Hematopoietic multipotent progenitor cell treated with erythropoietin and hydrocortisone succinate and interleukin-3 and kit ligand, for 15 days (in vitro differentiated cells): Measurements from ENCODE around the gene DEFB132.

Experiments used
- DNase-seq: peaks from one replicate; pipeline ENCODE4 v3.0.0-alpha.2; 2015; ENCODE audit warnings: low spot score

The DEFB132 gene

DNA sequence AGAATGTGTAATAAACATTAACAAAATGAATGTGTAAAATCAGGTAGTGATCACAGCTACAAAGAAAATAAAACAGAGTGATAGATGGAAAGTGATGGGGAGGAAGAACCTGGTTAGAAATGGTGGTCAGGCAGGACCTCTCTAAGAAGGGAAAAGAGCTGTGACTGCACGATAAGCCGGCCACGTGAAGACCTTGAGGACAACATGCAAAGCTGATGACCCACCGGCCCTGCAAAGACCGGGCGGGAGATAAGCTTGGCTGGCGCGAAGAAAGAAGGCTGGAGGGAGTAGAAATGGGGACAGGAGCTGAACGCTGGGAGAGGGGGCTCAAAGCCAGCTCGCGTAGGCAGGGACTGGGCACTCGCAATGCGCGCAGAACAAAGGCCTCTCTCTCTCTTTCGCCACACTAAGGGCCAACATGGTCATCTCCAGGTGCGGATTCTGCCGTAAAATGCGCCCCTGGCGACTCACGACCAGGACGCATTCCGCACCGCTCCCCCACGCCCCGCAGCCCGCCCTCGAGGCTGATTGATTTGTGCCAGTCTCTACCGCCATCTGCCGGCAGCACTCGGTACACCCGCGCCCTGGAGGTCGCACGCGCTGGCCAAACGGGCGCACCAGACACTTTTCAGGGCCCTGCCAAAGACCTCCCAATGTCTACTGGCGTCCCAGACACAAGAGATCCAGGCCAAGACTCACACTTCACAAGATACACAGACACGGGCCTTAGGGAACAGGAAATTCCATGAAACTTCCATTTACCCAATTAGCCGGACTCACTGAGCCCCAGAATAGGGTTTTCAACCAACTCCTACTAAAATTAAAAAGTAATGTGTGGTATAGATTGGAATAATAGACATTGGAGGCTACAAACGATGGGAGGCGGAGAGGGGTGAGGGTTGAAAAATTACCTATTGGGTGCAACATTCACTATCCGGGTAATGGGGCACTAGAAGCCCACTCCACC lies 9.4 kb downstream of the DEFB132 start:
- DNase-seq: peak; percentile 79

DNA sequence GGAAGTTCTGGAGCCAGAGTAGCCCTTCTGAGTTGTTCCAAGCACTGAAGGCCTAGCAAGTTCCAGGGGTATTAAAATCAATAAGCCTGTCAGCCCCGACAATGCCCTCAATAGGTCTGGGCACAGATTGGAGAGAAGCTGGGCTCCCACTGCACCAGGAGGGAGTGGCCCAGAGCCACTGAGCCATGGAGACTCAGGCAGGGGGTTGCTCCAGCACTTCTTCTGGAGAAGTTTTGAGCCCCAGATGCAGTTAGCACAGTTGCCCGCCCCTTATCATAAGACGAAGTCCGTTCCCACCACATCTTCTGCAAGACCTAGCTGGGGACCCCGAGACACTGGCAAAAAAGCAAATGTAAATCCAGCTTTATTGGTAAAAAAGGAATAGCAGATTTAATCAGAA lies 13.0 kb downstream of the DEFB132 start:
- DNase-seq: no peak

DNA sequence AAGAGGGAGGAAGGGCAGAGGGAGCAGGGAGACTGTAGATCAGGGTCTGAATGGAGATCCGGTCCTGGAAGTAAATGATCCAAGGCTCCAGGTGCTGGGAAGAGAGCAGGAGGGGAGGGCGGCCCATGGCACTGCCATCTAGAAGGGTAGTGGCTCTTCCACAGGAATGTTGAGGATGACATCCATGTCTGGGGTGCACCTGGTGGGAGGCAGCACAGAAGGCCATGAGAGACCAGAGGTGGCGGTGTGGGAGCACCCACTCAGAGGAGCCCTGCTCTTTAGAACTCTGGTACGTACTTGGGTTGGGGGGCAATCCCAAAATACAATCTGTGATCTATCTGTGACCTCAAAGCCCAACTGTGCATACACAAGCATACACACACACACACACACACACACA lies 13.5 kb downstream of the DEFB132 start:
- DNase-seq: no peak

DNA sequence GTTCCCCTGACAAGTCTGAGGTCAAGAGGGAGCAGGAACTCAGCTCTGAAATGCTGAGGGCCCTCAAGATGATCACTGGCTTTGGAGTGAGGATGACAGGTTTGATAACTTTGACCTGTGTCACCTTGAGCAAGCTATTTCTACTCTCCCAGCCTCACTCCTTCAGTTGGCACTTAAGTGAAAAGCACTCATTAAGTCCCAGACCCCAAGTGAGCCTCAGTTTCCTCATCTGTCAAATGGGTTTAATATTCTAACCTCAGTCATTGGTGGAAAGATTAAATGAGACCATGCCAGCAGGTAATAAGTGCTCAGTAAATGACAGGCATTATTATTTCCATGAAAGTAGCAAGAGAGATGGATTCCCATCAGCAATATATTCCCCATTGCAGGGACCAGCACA lies 14.0 kb downstream of the DEFB132 start:
- DNase-seq: no peak

DNA sequence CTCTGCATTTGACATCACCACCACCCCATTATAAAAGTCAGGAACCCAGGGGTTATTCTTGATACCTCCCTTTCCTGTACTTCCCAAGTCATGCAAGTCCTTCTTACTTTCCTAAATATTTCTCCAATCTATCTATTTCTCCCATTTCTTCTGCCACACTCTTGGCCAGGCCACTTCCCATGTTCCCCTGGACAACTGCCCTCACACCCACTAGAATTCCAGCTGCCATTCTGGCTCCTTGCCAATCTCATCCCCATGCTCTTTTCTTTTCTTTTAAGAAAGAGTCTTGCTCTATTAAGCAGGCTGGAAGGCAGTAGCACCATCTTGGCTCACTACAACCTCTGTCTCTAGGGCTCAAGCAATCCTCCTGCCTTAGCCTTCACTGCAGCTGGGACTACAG lies 15.2 kb downstream of the DEFB132 start:
- no peak for DNase-seq

DNA sequence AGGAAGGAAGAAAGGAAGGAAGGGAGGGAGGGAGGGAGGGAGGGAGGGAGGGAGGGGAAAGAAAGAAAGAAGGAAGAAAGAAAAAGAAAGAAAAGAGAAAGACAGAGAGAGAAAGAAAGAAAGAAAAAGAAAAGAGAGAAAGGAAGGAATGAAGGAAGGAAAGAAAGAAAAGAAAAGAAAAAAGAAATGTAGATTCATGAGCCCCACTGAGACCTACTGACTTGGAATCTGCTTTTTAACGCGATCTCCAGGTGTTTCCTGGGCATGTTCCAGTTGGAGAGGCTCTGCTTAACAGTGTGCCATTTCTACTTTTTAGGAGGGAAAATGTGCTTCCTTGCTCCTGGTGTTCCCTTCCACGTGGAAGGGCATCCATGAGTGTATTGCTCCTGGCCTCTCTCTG lies 16.4 kb downstream of the DEFB132 start:
- DNase-seq: no peak

DNA sequence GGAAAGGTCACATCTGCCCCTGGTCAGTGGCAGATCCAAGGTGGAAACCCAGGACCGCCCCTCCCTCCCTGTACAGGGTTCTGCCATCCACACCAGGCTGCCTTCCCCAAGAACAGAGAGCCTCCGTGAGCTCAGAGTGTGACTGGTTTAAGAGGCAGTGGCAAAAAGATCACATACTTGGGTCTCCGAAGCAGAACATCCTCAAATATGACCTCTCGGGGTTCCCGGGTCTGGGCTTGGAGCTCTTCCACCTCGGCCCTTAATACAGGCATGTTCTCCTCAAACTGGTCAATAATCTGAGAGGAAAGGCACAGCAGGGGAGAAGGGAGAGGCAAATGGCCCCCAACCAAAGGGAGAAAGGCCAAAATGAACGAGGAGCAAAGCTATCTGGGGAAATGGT lies 18.3 kb downstream of the DEFB132 start:
- DNase-seq: no peak

DNA sequence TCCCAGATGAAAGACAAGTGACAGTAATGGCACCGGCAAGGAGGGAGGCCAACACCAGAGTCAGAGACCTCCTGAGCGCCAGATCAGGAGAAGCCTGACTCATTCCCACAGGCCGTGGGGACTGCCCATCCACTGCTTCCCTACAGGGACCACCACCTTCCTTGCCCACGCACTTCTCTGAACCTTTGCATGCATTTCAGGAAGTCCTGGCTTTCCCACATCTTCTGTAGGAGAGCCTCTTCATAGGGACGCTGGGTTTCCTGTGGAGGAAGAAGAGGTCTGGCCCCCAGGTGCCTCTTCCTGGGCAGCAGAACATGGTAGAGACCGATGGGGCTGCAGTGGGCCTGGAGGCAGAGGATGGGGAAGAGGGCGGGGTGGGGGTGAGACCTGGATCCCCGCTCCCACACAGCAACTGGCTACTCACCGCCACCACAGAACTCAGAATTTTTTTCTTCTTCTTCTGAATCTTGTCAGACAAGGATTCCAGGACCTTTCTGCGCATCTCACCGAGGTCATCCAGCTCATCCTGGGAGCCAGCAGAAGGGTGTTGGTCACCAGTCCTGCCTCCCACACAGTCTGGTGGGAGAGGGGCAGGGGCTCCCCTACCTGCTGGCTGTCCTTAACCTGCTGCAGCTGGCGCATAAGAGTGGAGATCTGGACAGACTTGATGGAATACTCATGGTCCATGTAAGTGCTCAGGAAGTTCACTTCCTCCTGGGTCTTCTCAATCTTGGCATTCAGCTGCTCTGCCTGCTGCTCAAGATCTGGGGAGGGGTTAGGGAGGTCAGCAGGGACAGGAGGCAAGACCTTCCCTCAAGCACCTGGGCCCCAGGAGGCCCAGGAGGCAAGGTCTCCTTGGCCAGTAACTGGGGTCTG lies 19.3 kb downstream of the DEFB132 start:
- no peak for DNase-seq

DNA sequence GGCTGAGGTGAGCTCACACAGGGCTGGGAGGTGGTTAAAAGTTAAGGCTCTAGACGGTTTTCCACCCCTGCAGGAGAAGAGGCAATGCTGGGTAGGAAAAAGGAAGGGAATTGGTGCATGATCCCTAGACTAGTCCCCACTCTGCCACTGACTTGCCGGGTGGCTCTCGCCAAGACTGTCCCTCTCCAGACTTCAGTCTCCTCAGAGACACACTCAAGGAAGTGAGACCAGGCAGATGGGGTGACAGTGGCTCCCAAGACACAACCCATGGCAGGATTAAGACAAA lies 19.9 kb downstream of the DEFB132 start:
- no peak for DNase-seq

DNA sequence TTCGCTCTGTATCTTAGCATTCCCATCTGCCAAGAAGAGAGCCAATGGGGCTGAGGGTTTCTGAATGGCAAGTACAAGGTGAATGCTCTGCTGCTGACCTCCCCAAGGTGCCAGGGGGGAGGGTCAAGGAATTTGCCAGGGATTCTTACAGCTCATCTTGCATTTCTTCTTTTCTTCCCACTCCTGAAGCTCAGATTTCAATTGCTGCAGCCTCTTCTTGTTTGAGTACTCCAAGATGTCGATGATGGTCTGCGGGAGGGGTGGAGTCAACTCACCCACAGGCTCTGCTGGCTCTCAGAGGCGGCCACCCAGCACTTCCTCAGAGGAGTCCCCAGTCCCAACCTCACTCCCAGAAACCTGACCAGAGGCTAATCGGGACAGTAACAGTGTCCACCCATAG lies 20.7 kb downstream of the DEFB132 start:
- no peak for DNase-seq

DNA sequence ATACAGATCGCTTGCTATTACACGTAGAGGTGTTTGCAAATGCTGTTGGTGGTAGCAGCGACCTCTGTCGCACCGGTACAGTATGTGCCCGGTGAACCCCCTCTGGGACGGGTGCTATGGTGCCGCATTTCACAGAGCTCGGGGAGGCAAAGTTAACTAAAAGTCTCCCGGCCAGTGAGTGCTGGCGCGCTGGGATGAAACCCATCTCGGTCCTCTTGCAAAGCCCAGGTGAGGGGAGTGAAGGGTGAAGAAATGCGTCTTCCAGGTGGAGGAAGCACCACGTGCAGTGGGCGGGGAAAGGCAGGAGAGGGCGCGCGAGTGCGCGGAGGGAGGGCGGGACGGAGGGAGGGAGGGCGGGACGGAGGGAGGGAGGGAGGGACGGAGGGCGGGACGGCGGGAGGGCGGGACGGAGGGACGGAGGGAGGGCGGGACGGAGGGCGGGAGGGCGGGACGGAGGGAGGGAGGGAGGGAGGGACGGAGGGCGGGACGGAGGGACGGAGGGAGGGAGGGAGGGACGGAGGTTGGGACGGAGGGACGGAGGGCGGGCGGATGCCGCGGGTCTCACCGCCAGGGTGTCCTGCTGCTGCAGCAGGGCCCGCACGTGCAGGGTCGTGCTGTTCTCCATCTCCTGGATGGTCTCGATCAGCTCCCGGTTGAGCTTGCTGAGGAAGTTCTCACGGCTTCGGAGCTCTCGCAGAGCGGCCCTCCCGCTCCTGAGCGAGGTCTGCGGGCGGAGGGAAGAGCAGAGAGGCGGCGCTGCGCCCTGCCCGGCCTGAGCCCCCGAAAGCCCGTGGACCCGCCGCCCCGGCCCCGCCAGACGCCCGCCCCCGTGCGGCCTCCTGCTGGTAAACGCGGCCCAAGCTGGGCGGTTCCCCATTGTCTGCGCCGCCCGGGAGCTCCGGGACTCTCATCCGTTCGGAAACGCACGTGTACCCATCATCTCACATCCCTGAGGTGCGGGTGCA lies 21.4 kb downstream of the DEFB132 start:
- DNase-seq: no peak

DNA sequence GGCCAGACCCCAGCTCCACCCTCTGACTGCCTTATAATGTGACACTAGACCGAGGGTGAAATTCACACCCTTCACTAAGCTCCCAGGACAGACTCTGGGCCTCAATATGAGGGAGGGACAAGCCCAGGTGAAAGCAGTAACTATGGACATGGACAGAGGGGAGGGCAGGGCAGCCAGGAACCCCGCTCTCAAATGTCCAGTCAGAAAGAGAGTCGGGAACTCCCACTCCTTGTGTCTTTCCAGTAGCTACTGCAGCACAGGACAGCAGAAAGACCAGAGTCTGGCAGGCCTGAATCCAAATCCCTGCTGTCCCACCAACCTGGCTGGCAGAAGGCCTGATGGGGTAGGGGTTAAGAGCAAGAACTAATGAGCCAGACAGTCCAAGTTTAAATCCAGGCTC lies 26.6 kb downstream of the DEFB132 start:
- DNase-seq: no peak

DNA sequence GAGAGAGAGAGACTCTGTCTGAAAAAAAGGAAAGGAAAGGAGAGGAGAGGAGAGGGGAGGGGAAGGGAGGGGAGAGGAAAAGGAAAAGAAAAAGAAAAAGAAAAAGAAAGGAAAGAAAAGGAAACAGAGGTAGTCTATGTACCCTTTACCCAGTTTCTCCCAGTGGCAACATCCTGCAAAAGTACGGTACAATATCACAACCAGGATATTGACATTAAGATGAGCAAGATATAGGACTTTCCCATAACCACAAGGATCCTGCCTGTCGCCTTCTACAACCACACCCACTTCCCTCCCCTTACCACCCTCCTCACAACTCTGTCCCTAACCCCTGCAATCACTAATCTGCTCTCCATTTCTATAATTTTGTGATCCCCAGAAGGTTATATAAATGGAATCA lies 29.0 kb downstream of the DEFB132 start:
- no peak for DNase-seq

DNA sequence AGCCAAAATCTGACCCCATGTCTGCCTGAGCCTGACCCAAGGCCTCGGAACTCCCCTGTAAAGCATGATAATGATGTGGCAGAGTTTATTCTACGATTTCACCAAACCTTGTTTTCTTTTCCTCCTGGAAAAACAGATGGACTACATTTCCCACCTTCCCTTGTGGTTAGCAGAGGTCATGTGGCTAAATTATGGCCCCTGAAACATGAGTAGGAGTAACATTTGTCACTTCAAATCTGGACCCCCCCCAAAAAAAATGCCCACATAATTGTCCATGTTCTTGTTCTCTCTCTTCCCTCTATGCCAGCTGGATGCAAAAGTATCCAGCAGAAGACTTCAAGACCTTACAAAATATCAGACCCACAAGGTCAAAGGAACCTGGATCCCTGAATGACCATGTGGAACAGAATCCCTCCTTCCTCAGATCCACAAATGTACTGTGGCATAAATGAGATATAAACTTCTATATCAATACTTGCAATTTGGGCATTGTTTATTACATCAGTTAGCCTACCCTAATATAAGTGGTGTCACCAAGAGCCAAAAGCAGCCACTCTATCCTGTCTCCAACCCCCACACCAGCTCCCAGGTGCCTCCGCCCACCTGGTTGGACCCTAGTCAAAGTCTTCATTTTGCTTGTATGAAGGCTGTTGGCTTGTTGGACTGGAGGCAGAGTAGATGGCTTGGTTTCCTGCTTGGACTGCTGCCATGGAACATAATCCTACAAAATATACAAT lies 31.6 kb downstream of the DEFB132 start:
- DNase-seq: no peak

DNA sequence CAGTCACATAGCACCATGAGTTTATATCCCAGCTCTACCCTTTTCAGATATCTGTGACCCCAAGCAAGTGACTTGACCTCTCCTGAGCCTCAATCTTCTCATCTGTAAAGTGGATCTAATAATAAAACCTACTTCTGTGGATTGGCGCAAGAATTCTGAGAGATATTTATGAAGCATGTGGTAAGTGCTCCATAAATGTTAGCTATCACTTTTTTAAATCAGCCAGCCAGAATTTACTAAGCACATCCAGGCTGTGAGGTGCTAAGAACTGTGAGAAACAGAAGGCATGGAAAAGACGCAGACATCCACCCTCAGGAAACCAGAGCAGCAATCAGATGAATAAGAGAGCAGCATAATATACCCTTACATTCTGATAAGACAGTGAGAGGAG lies 32.2 kb downstream of the DEFB132 start:
- no peak for DNase-seq

DNA sequence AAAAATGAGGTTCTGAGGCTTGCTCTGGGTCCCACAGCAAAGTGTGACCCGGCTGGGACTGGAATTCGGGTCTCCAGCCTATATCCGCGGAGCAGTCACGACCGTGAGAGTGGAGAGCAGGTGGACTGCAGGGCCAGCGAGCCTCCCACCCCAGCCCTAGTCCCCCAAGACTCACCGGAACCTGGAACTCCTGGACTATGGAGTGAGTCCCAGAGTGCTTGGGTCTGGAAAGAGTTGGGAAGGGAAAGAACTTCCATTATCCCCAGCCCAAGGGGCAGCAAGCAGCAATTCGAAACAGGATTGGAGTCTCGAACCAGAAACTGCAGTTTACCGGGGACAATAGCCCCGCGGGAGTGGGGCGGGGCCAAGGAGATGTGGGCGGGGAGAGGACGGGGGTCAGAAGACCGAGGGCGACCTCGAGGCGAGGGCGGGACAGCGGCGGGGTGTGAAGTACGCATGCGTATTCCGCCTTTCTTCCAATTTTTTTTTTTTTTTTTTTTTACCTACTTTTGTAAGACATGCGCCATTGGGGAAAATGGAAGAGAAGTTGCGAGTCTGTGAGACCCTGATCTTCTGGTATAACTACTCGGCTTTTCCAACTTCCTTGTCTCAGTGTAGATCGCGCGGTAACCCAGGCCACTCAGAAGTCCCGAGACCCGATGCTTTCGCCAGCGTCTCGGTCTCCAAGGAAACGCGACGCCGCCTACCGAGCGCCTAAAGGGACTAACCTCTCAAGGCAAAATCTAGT lies 32.7 kb downstream of the DEFB132 start, which contains the start of gene C20orf96:
C20orf96 (minus strand) TSS at position 667 of the 748 bp plus-strand sequence; CDS start at position 527, 140 bp downstream.
- peak; percentile 84 for DNase-seq

DNA sequence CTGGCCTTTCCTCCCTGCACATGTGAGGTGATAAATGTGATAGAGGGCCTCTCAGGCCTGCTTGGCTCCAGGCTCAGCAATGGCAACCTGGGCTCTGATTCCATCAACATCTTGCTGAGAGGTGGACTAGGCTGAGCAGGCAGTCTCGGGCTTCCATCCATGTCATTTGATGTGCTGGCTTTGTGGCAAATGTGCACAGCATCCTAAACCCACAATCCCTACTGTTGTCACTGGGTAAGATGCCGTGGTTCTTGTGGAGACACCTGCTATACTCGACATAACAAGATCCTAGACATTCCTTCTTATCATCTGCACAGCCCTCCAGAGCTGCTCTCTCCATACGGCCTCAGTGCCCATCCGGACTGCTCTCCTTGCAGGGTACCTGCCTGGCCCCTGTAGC lies 37.1 kb downstream of the DEFB132 start:
- DNase-seq: no peak

DNA sequence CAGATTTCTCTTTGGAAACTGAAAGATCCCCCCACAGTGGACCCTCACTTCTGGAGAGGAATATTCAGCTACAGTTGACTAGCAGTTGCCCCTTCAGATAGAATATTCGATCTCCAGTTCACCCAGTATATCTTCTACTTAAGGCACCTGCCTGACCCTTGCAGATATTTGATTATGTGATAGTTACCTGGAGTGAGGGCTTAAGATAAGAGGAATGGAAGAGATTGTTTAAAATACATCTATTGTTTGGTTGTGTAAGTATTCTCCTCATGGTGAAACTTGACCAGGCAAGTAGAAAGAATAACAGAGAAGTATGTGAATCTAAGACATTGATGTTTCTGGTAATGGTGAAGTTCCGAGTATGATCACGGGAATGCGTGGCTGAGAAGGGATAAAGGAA lies 38.3 kb downstream of the DEFB132 start:
- DNase-seq: no peak

DNA sequence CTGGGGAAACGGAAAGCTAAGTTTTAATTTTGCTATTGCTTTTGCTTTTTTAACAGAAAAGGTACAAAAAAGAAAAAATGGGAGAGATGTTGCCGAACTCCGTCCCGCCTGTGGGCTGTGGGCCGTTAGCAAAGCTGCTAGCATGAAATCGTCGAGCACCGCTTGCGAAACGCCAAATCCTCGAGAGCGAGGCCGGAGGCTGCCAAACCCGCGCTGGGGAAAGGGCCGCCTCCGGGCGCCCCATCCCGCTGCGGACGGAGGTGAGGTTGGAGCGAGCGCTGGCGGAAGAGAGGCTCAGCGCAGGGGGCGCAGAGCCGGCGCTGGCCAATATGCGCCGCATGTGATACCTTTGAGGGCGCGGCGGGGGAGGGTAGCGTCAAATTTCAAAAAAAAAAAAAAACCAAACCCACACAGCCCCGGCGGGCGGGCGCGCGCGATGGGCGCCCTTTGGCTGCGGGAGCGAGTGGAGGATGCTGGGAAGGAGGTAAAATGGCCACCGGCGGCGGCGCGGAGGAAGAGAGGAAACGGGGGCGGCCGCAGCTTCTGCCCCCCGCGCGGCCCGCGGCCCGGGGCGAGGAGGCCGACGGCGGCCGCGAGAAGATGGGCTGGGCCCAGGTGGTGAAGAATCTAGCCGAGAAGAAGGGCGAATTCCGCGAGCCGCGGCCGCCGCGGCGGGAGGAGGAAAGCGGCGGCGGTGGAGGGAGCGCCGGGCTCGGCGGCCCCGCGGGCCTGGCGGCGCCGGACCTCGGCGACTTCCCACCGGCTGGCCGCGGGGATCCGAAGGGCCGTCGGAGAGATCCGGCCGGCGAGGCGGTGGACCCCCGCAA lies 39.8 kb downstream of the DEFB132 start, which contains the start of gene ZCCHC3:
ZCCHC3 (plus strand) TSS at position 473 of the 827 bp plus-strand sequence; CDS start at position 490, 17 bp downstream.
- DNase-seq: peak; percentile 82
